HEK293 (cell line): ENCODE measurements around the gene STT3A.

Experiments used
- CTCF ChIA-PET: fragments of 350-600 bp; formaldehyde crosslinking; extraction: SDS; loops from one replicate; lab custom pipeline; 2021; ENCODE audit warnings: antibody characterized with exemption; lab: Yijun Ruan, JAX
- POLR2A ChIA-PET: fragments of 300-600 bp; formaldehyde crosslinking; extraction: SDS; loops from one replicate; lab custom pipeline; 2020; ENCODE audit warnings: antibody characterized with exemption, inconsistent platforms; lab: Yijun Ruan, JAX
- H3K27ac ChIP-seq: fragments of 200-500 bp; sonication (Bioruptor generic); 2 replicates; pipeline ENCODE4 v1.5.1; 2014; ENCODE audit warnings: low read depth, low read length, control low read depth, inconsistent platforms; ENCODE audit errors: extremely low read depth
- H3K36me3 ChIP-seq, 2 experiments: fragments of 200-500 bp in 1 of 2; sonication (Bioruptor generic) in 1 of 2; 1 replicate in 1 of 2; 2 replicates in 1 of 2; pipeline ENCODE4 v1.5.1; 2014 to 2017; ENCODE audit warnings: inconsistent platforms in 2 of 2, low read length in 2 of 2; ENCODE audit not compliant: control insufficient read depth in 2 of 2, insufficient read depth in 1 of 2
- H3K4me1 ChIP-seq: fragments of 200-500 bp; sonication (Bioruptor generic); 2 replicates; pipeline ENCODE4 v1.5.1; 2014; ENCODE audit warnings: mild to moderate bottlenecking, low read length, inconsistent platforms; ENCODE audit not compliant: control insufficient read depth, insufficient read depth
- H3K4me3 ChIP-seq: 2 replicates; pipeline ENCODE4 v1.5.1; 2011; ENCODE audit warnings: low read depth, mild to moderate bottlenecking, control low read depth, low read length, moderate library complexity
- H3K9me3 ChIP-seq: fragments of 200-500 bp; sonication (Bioruptor generic); 2 replicates; pipeline ENCODE4 v1.5.1; 2014; ENCODE audit warnings: low read depth, low read length, inconsistent platforms; ENCODE audit not compliant: control insufficient read depth, insufficient read depth
- ATF2 ChIP-seq: fragments of 450-650 bp; formaldehyde crosslinking; IDR thresholded peaks from 2 replicates; pipeline ENCODE4 v1.5.1; 2016; ENCODE audit warnings: missing biosample characterization, missing genetic modification characterization, low read depth
- BCL6B ChIP-seq: fragments of 450-650 bp; formaldehyde crosslinking; IDR thresholded peaks from 2 replicates; pipeline ENCODE4 v1.5.1; 2017; ENCODE audit warnings: missing biosample characterization, missing genetic modification characterization
- ELK4 ChIP-seq: IDR thresholded peaks from 2 replicates; pipeline ENCODE4 v1.6.1; 2011; ENCODE audit warnings: mild to moderate bottlenecking, low read depth, low read length, borderline replicate concordance
- GFI1B ChIP-seq: fragments of 450-650 bp; formaldehyde crosslinking; IDR thresholded peaks from 2 replicates; pipeline ENCODE4 v1.5.1; 2016; ENCODE audit warnings: missing biosample characterization, missing genetic modification characterization
- GLI4 ChIP-seq: fragments of 450-650 bp; formaldehyde crosslinking; IDR thresholded peaks from 2 replicates; pipeline ENCODE4 v1.5.1; 2016; ENCODE audit warnings: missing biosample characterization, missing genetic modification characterization
- IKZF3 ChIP-seq: fragments of 450-650 bp; IDR thresholded peaks from 2 replicates; pipeline ENCODE4 v1.5.0; 2018; ENCODE audit warnings: missing biosample characterization, mild to moderate bottlenecking, missing genetic modification characterization, moderate library complexity
- KLF1 ChIP-seq: fragments of 450-650 bp; formaldehyde crosslinking; IDR thresholded peaks from 2 replicates; pipeline ENCODE4 v1.5.1; 2016; ENCODE audit warnings: missing biosample characterization, missing genetic modification characterization
- MZF1 ChIP-seq: fragments of 450-650 bp; formaldehyde crosslinking; IDR thresholded peaks from 2 replicates; pipeline ENCODE4 v1.5.1; 2017; ENCODE audit warnings: missing biosample characterization, missing genetic modification characterization, borderline replicate concordance
- PATZ1 ChIP-seq: fragments of 450-650 bp; formaldehyde crosslinking; IDR thresholded peaks from 2 replicates; pipeline ENCODE4 v1.5.1; 2016; ENCODE audit warnings: missing biosample characterization, missing genetic modification characterization
- SP3 ChIP-seq: fragments of 450-650 bp; formaldehyde crosslinking; IDR thresholded peaks from 2 replicates; pipeline ENCODE4 v1.5.1; 2016; ENCODE audit warnings: missing biosample characterization, missing genetic modification characterization
- ZEB2 ChIP-seq: fragments of 450-650 bp; formaldehyde crosslinking; IDR thresholded peaks from 2 replicates; pipeline ENCODE4 v1.5.1; 2016; ENCODE audit warnings: missing biosample characterization, missing genetic modification characterization
- ZNF292 ChIP-seq: fragments of 450-650 bp; formaldehyde crosslinking; IDR thresholded peaks from 2 replicates; pipeline ENCODE4 v1.5.1; 2016; ENCODE audit warnings: low read depth, missing biosample characterization, missing genetic modification characterization, borderline replicate concordance
- ZNF311 ChIP-seq: fragments of 450-650 bp; formaldehyde crosslinking; IDR thresholded peaks from 2 replicates; pipeline ENCODE4 v1.5.1; 2017; ENCODE audit warnings: missing biosample characterization, missing genetic modification characterization, borderline replicate concordance
- ZNF366 ChIP-seq: fragments of 450-650 bp; formaldehyde crosslinking; conservative IDR thresholded peaks from 2 replicates; pipeline ENCODE4 v1.5.1; 2016; ENCODE audit warnings: missing biosample characterization, missing genetic modification characterization
- ZNF433 ChIP-seq: fragments of 450-650 bp; formaldehyde crosslinking; IDR thresholded peaks from 2 replicates; pipeline ENCODE4 v1.5.1; 2016; ENCODE audit warnings: missing biosample characterization, missing genetic modification characterization, low read depth
- ZNF473 ChIP-seq: fragments of 450-650 bp; formaldehyde crosslinking; IDR thresholded peaks from 2 replicates; pipeline ENCODE4 v1.5.1; 2017; ENCODE audit warnings: missing biosample characterization, missing genetic modification characterization
- ZNF544 ChIP-seq: fragments of 450-650 bp; formaldehyde crosslinking; IDR thresholded peaks from 2 replicates; pipeline ENCODE4 v1.5.0; 2017; ENCODE audit warnings: missing biosample characterization, missing genetic modification characterization
- ZNF561 ChIP-seq: fragments of 450-650 bp; IDR thresholded peaks from 2 replicates; pipeline ENCODE4 v1.5.1; 2018; ENCODE audit warnings: missing biosample characterization, missing genetic modification characterization, borderline replicate concordance
- ZNF585B ChIP-seq: fragments of 450-650 bp; formaldehyde crosslinking; IDR thresholded peaks from 2 replicates; pipeline ENCODE4 v1.5.1; 2016; ENCODE audit warnings: missing biosample characterization, missing genetic modification characterization
- ZNF621 ChIP-seq: fragments of 450-650 bp; formaldehyde crosslinking; IDR thresholded peaks from 2 replicates; pipeline ENCODE4 v1.5.1; 2017; ENCODE audit warnings: missing biosample characterization, missing genetic modification characterization
- ZSCAN18 ChIP-seq: fragments of 450-650 bp; formaldehyde crosslinking; IDR thresholded peaks from 2 replicates; pipeline ENCODE4 v1.5.1; 2016; ENCODE audit warnings: missing biosample characterization, missing genetic modification characterization

The STT3A gene

GRCh38 chr11:125564357-125564756, 28.3 kb upstream of the STT3A start (continued):
- TF ChIP-seq BCL6B = no peak
- TF ChIP-seq IKZF3 = no peak
- TF ChIP-seq, all 188 proteins: peak for 0

- Histone ChIP-seq H3K4me3 (no peak overlapping the region), H3K4me1 (no peaks in the 10 kb centered on the region; the same call in none of the 2 replicates), H3K9me3 (no peaks in the 10 kb centered on the region), H3K36me3 (no peaks in the 10 kb centered on the region), H3K27ac (no peak overlapping the region)
- TF ChIP-seq SP3 (tag by site-specific recombination) (no peak), ZEB2 (tag by site-specific recombination) (no peak), ELK4 (no peak), ZNF366 (tag by site-specific recombination) (no peak), PATZ1 (tag by site-specific recombination) (no peak), ZNF544 (tag by site-specific recombination) (no peak), ZNF585B (tag by site-specific recombination) (no peak), GLI4 (tag by site-specific recombination) (no peak), ZNF311 (no peak), ATF2 (tag by site-specific recombination) (no peak), ZNF473 (tag by site-specific recombination) (no peak), ZNF621 (tag by site-specific recombination) (no peak), ZSCAN18 (no peak), ZNF561 (no peak), ZNF433 (tag by site-specific recombination) (no peak), MZF1 (tag by site-specific recombination) (no peak), GFI1B (tag by site-specific recombination) (no peak), ZNF292 (no peak), KLF1 (no peak)
- CTCF ChIA-PET = no interaction called here
- POLR2A ChIA-PET = no interaction called here
Observed at GRCh38 chr11:125566235-125566634, 26.4 kb upstream of the STT3A start.
